IMR-90 (cell line): ENCODE results near the gene TUBGCP6.

Experiments used
- BHLHE40 ChIP-seq: fragments of 150-350 bp; IDR thresholded peaks from 2 replicates; pipeline ENCODE4 v1.6.1; 2016; ENCODE audit warnings: mild to moderate bottlenecking, low read depth, low read length
- FOS ChIP-seq: fragments of 150-350 bp; IDR thresholded peaks from 2 replicates; pipeline ENCODE4 v1.6.1; 2016; ENCODE audit warnings: low read depth, low read length
- POLR2A ChIP-seq: IDR thresholded peaks from 2 replicates; pipeline ENCODE4 v1.6.1; 2012; ENCODE audit warnings: mild to moderate bottlenecking, low read depth, low read length
- RAD21 ChIP-seq: IDR thresholded peaks from 2 replicates; pipeline ENCODE4 v1.6.1; 2012; ENCODE audit warnings: low read length, improper control_type of control experiment
- RFX5 ChIP-seq: IDR thresholded peaks from 2 replicates; pipeline ENCODE4 v1.8.0; 2012; ENCODE audit warnings: low read depth, mild to moderate bottlenecking, low read length, moderate library complexity
- TF ChIP-seq, protein P1 (sequence below): conservative IDR thresholded peaks from 2 replicates; pipeline ENCODE4 v1.5.1; 2012; ENCODE audit warnings: mild to moderate bottlenecking, low read depth, low read length, improper control_type of control experiment
- TF ChIP-seq, protein P2 (sequence below): fragments of 150-350 bp; IDR thresholded peaks from 2 replicates; pipeline ENCODE4 v1.6.1; 2017; ENCODE audit warnings: mild to moderate bottlenecking, antibody characterized with exemption, low read length, low read depth

DNA sequence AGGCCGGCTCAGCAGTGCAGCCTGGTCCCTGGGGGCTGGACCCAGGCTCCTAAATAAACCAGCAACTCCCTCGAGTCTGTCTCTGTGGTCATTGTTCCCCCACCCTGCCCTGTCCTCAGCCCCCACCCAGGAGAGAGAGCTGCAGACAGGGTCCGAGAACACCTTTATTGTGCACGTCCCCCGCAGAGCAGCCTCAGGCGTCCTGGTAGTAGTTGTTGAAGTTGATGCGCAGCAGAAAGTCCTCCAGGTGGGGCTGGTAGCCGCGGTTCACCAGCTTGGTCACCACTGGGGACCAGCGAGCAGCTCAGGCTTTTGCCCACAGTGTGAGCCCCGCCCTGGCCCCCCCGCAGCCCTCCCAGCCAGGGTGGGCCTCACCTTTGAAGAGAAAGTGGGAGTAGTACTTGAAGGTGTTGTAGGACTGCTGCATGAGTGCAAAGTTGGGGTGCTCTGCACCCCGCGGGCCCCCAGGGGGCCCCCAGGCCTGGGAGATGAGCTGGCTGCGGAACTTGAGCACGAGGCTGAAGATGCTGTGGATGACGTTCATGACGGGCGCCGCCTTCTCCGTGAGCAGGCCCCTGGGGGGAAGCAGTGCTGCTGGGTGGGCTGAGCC is 27.2 kb downstream of the TUBGCP6 start:
- TF ChIP-seq RAD21 (no peak), POLR2A (no peak), FOS (no peak), RFX5 (no peak), BHLHE40 (no peak)
- TF ChIP-seq, protein P1, sequence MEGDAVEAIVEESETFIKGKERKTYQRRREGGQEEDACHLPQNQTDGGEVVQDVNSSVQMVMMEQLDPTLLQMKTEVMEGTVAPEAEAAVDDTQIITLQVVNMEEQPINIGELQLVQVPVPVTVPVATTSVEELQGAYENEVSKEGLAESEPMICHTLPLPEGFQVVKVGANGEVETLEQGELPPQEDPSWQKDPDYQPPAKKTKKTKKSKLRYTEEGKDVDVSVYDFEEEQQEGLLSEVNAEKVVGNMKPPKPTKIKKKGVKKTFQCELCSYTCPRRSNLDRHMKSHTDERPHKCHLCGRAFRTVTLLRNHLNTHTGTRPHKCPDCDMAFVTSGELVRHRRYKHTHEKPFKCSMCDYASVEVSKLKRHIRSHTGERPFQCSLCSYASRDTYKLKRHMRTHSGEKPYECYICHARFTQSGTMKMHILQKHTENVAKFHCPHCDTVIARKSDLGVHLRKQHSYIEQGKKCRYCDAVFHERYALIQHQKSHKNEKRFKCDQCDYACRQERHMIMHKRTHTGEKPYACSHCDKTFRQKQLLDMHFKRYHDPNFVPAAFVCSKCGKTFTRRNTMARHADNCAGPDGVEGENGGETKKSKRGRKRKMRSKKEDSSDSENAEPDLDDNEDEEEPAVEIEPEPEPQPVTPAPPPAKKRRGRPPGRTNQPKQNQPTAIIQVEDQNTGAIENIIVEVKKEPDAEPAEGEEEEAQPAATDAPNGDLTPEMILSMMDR: no peak
- TF ChIP-seq, protein P2, sequence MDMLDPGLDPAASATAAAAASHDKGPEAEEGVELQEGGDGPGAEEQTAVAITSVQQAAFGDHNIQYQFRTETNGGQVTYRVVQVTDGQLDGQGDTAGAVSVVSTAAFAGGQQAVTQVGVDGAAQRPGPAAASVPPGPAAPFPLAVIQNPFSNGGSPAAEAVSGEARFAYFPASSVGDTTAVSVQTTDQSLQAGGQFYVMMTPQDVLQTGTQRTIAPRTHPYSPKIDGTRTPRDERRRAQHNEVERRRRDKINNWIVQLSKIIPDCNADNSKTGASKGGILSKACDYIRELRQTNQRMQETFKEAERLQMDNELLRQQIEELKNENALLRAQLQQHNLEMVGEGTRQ: no peak
